Measurements from ENCODE around the gene BAZ2B.
A peak's percentile ranks its signal among the peaks of the same experiment; 100 is the strongest.

BAZ2B gene

GRCh38 chr2:159615367-159616285 is 722 bp downstream of the BAZ2B start:
- peak overlapping the region; percentile 98 for H3K9ac ChIP-seq (ENCODE audit: low read depth, low read length)
- no peaks in the 10 kb centered on the region for H3K9me3 ChIP-seq (ENCODE audit: control insufficient read depth, insufficient read depth, low read length)
- H3K36me3 ChIP-seq (ENCODE audit: control insufficient read depth, insufficient read depth, low read length), result no peaks in the 10 kb centered on the region
- peak overlapping the region; percentile 89 for H3K4me3 ChIP-seq (ENCODE audit: low read depth, low read length)
- H3K27ac ChIP-seq (ENCODE audit: low read depth, low read length), result peak overlapping the region; percentile 100
- no peaks in the 10 kb centered on the region for H3K27me3 ChIP-seq (ENCODE audit: control insufficient read depth, insufficient read depth, low read length)
- H3K4me1 ChIP-seq (ENCODE audit: control insufficient read depth, insufficient read depth, low read length), result peaks cover 52% of the 10 kb centered on the region

GRCh38 chr2:159614534-159615366 is 1.6 kb downstream of the BAZ2B start:
- no peaks in the 10 kb centered on the region for H3K9me3 ChIP-seq (ENCODE audit: control insufficient read depth, insufficient read depth, low read length)
- peaks cover 53% of the 10 kb centered on the region for H3K4me1 ChIP-seq (ENCODE audit: control insufficient read depth, insufficient read depth, low read length)
- peak overlapping the region; percentile 89 for H3K4me3 ChIP-seq (ENCODE audit: low read depth, low read length)
- H3K27me3 ChIP-seq (ENCODE audit: control insufficient read depth, insufficient read depth, low read length), result no peaks in the 10 kb centered on the region
- H3K9ac ChIP-seq (ENCODE audit: low read depth, low read length), result peak overlapping the region; percentile 98
- H3K36me3 ChIP-seq (ENCODE audit: control insufficient read depth, insufficient read depth, low read length), result no peaks in the 10 kb centered on the region
- peak overlapping the region; percentile 100 for H3K27ac ChIP-seq (ENCODE audit: low read depth, low read length)

- H3K36me3 ChIP-seq (ENCODE audit: control insufficient read depth, insufficient read depth, low read length), result no peaks in the 10 kb centered on the region
- peak overlapping the region; percentile 98 for H3K9ac ChIP-seq (ENCODE audit: low read depth, low read length)
- peak overlapping the region; percentile 89 for H3K4me3 ChIP-seq (ENCODE audit: low read depth, low read length)
- no peaks in the 10 kb centered on the region for H3K27me3 ChIP-seq (ENCODE audit: control insufficient read depth, insufficient read depth, low read length)
- H3K27ac ChIP-seq (ENCODE audit: low read depth, low read length), result peak overlapping the region; percentile 100
- no peaks in the 10 kb centered on the region for H3K9me3 ChIP-seq (ENCODE audit: control insufficient read depth, insufficient read depth, low read length)
- peaks cover 54% of the 10 kb centered on the region for H3K4me1 ChIP-seq (ENCODE audit: control insufficient read depth, insufficient read depth, low read length)
Observed at GRCh38 chr2:159613651-159614285, 2.6 kb downstream of the BAZ2B start.

- Histone ChIP-seq H3K27ac (ENCODE audit: low read depth, low read length) (peak overlapping the region; percentile 100), H3K4me1 (ENCODE audit: control insufficient read depth, insufficient read depth, low read length) (peaks cover 48% of the 10 kb centered on the region), H3K36me3 (ENCODE audit: control insufficient read depth, insufficient read depth, low read length) (no peaks in the 10 kb centered on the region), H3K9me3 (ENCODE audit: control insufficient read depth, insufficient read depth, low read length) (no peaks in the 10 kb centered on the region), H3K9ac (ENCODE audit: low read depth, low read length) (no peak overlapping the region), H3K27me3 (ENCODE audit: control insufficient read depth, insufficient read depth, low read length) (no peaks in the 10 kb centered on the region), H3K4me3 (ENCODE audit: low read depth, low read length) (peak overlapping the region; percentile 89)
Observed at GRCh38 chr2:159613091-159613490, 3.3 kb downstream of the BAZ2B start.

GRCh38 chr2:159612255-159612901 is 4.0 kb downstream of the BAZ2B start:
- peak overlapping the region; percentile 38 for H3K27ac ChIP-seq (ENCODE audit: low read depth, low read length)
- H3K4me1 ChIP-seq (ENCODE audit: control insufficient read depth, insufficient read depth, low read length), result peaks cover 49% of the 10 kb centered on the region
- H3K4me3 ChIP-seq (ENCODE audit: low read depth, low read length), result peak overlapping the region; percentile 89
- H3K27me3 ChIP-seq (ENCODE audit: control insufficient read depth, insufficient read depth, low read length), result no peaks in the 10 kb centered on the region
- no peaks in the 10 kb centered on the region for H3K9me3 ChIP-seq (ENCODE audit: control insufficient read depth, insufficient read depth, low read length)
- no peaks in the 10 kb centered on the region for H3K36me3 ChIP-seq (ENCODE audit: control insufficient read depth, insufficient read depth, low read length)
- H3K9ac ChIP-seq (ENCODE audit: low read depth, low read length), result no peak overlapping the region

- Histone ChIP-seq H3K9ac (ENCODE audit: low read depth, low read length) (no peak overlapping the region), H3K4me3 (ENCODE audit: low read depth, low read length) (no peak overlapping the region), H3K9me3 (ENCODE audit: control insufficient read depth, insufficient read depth, low read length) (no peaks in the 10 kb centered on the region), H3K27me3 (ENCODE audit: control insufficient read depth, insufficient read depth, low read length) (no peaks in the 10 kb centered on the region), H3K4me1 (ENCODE audit: control insufficient read depth, insufficient read depth, low read length) (peaks cover 60% of the 10 kb centered on the region), H3K36me3 (ENCODE audit: control insufficient read depth, insufficient read depth, low read length) (no peaks in the 10 kb centered on the region), H3K27ac (ENCODE audit: low read depth, low read length) (no peak overlapping the region)
Observed at GRCh38 chr2:159609811-159610549, 6.4 kb downstream of the BAZ2B start.

GRCh38 chr2:159608723-159609308 is 7.5 kb downstream of the BAZ2B start:
- no peak overlapping the region for H3K9ac ChIP-seq (ENCODE audit: low read depth, low read length)
- H3K4me3 ChIP-seq (ENCODE audit: low read depth, low read length), result no peak overlapping the region
- H3K27ac ChIP-seq (ENCODE audit: low read depth, low read length), result no peak overlapping the region
- H3K4me1 ChIP-seq (ENCODE audit: control insufficient read depth, insufficient read depth, low read length), result peaks cover 57% of the 10 kb centered on the region
- no peaks in the 10 kb centered on the region for H3K27me3 ChIP-seq (ENCODE audit: control insufficient read depth, insufficient read depth, low read length)
- H3K36me3 ChIP-seq (ENCODE audit: control insufficient read depth, insufficient read depth, low read length), result no peaks in the 10 kb centered on the region
- no peaks in the 10 kb centered on the region for H3K9me3 ChIP-seq (ENCODE audit: control insufficient read depth, insufficient read depth, low read length)

- no peak overlapping the region for H3K27ac ChIP-seq (ENCODE audit: low read depth, low read length)
- no peaks in the 10 kb centered on the region for H3K27me3 ChIP-seq (ENCODE audit: control insufficient read depth, insufficient read depth, low read length)
- no peaks in the 10 kb centered on the region for H3K36me3 ChIP-seq (ENCODE audit: control insufficient read depth, insufficient read depth, low read length)
- H3K4me3 ChIP-seq (ENCODE audit: low read depth, low read length), result no peak overlapping the region
- peaks cover 57% of the 10 kb centered on the region for H3K4me1 ChIP-seq (ENCODE audit: control insufficient read depth, insufficient read depth, low read length)
- H3K9me3 ChIP-seq (ENCODE audit: control insufficient read depth, insufficient read depth, low read length), result no peaks in the 10 kb centered on the region
- H3K9ac ChIP-seq (ENCODE audit: low read depth, low read length), result no peak overlapping the region
Observed at GRCh38 chr2:159608108-159608507, 8.2 kb downstream of the BAZ2B start.

GRCh38 chr2:159606287-159606686 is 10.1 kb downstream of the BAZ2B start:
- peaks cover 41% of the 10 kb centered on the region for H3K4me1 ChIP-seq (ENCODE audit: control insufficient read depth, insufficient read depth, low read length)
- H3K9ac ChIP-seq (ENCODE audit: low read depth, low read length), result no peak overlapping the region
- H3K9me3 ChIP-seq (ENCODE audit: control insufficient read depth, insufficient read depth, low read length), result no peaks in the 10 kb centered on the region
- H3K27ac ChIP-seq (ENCODE audit: low read depth, low read length), result no peak overlapping the region
- H3K4me3 ChIP-seq (ENCODE audit: low read depth, low read length), result no peak overlapping the region
- no peaks in the 10 kb centered on the region for H3K36me3 ChIP-seq (ENCODE audit: control insufficient read depth, insufficient read depth, low read length)
- no peaks in the 10 kb centered on the region for H3K27me3 ChIP-seq (ENCODE audit: control insufficient read depth, insufficient read depth, low read length)
